Calu3 (cell line): Measurements from ENCODE around the gene RFLNA. TPM values are rescaled to one million over a fixed set of nuclear protein-coding genes. Genes with fewer than 3 reads are reported as not detected.

Experiments
- BruUV-seq: library from RNA; stranded (reverse); fragments of 400-500 nt; replicated peaks from 2 replicates; lab custom pipeline; 2021; lab: Mats Ljungman, UMichigan
- CTCF ChIA-PET: fragments of 300-600 bp; sonication (Branson Sonifier 250); formaldehyde crosslinking; loops from one replicate; lab custom pipeline; 2022; ENCODE audit warnings: antibody characterized with exemption; lab: Charles Lee
- DNase-seq: peaks from one replicate; pipeline ENCODE4 v3.0.0; 2022
- H3K27ac Mint-ChIP-seq: one replicate; pipeline ENCODE4 v1.8.0; 2022; ENCODE audit warnings: mixed read lengths; ENCODE audit not compliant: unreplicated experiment
- H3K27me3 Mint-ChIP-seq: one replicate; pipeline ENCODE4 v1.8.0; 2022; ENCODE audit warnings: mixed read lengths; ENCODE audit not compliant: unreplicated experiment
- H3K36me3 Mint-ChIP-seq: one replicate; pipeline ENCODE4 v1.8.0; 2022; ENCODE audit warnings: mild to moderate bottlenecking, moderate library complexity, mixed read lengths; ENCODE audit not compliant: insufficient read depth, unreplicated experiment
- H3K4me1 Mint-ChIP-seq: one replicate; pipeline ENCODE4 v1.8.0; 2022; ENCODE audit warnings: mild to moderate bottlenecking, low read depth, mixed read lengths; ENCODE audit not compliant: unreplicated experiment
- H3K4me3 Mint-ChIP-seq: one replicate; pipeline ENCODE4 v1.8.0; 2022; ENCODE audit warnings: mild to moderate bottlenecking, low read depth, moderate library complexity, mixed read lengths; ENCODE audit not compliant: unreplicated experiment
- H3K9me3 Mint-ChIP-seq: one replicate; pipeline ENCODE4 v1.8.0; 2022; ENCODE audit warnings: low read depth, mixed read lengths; ENCODE audit not compliant: unreplicated experiment
- CTCF ChIP-seq: fragments of 200-600 bp; IDR thresholded peaks from one replicate; pipeline ENCODE4 v1.8.0; 2022; ENCODE audit warnings: antibody characterized with exemption; ENCODE audit not compliant: unreplicated experiment
- intact Hi-C: fragments of 100-400 bp; cut with micrococcal nuclease; formaldehyde crosslinking; loops from one replicate; pipeline ENCODE4 v1.10.0; 2022; ENCODE audit not compliant: unreplicated experiment
- total RNA-seq: library from RNA; stranded (reverse); gene quantifications from 2 replicates; pipeline ENCODE4 v1.2.3, GENCODE V29; 2022

The RFLNA gene
- total RNA-seq, 1 experiment from 2014 or later, result not detected

GRCh38 chr12:124328636-124329035 is 33.7 kb downstream of the RFLNA start:
- H3K27ac Mint-ChIP-seq, result no peak overlapping the region
- H3K36me3 Mint-ChIP-seq, result peaks cover 67% of the 10 kb centered on the region
- intact Hi-C loops, result no loop called here

GRCh38 chr12:124332058-124332672 is 37.3 kb downstream of the RFLNA start:
- intact Hi-C loops, result no loop called here
- CTCF ChIA-PET, result interaction anchor here (0.5 kb wide), 1 partner anchor 565 kb away, joined by 4 read pairs; no protein-coding TSS in a partner anchor
- no peaks in the 10 kb centered on the region for H3K9me3 Mint-ChIP-seq
- H3K4me1 Mint-ChIP-seq, result no peaks in the 10 kb centered on the region
- TF ChIP-seq CTCF, result peak; percentile 45
- BruUV-seq, result no TSS peak
- H3K4me3 Mint-ChIP-seq, result no peak overlapping the region
- H3K36me3 Mint-ChIP-seq, result peaks cover 80% of the 10 kb centered on the region
- no peaks in the 10 kb centered on the region for H3K27me3 Mint-ChIP-seq
- DNase-seq, result peak; percentile 41
- no peak overlapping the region for H3K27ac Mint-ChIP-seq

More at GRCh38 chr12:124328636-124329035, 33.7 kb downstream of the RFLNA start:
- no peak for TF ChIP-seq CTCF
- H3K27me3 Mint-ChIP-seq, result no peaks in the 10 kb centered on the region
- BruUV-seq, result no TSS peak
- DNase-seq, result no peak
- CTCF ChIA-PET, result no interaction called here
- H3K4me1 Mint-ChIP-seq, result no peaks in the 10 kb centered on the region
- peaks cover 2% of the 10 kb centered on the region for H3K9me3 Mint-ChIP-seq
- no peak overlapping the region for H3K4me3 Mint-ChIP-seq

GRCh38 chr12:124332900-124333299 is 38.0 kb downstream of the RFLNA start:
- intact Hi-C loops, result no loop called here
- H3K27ac Mint-ChIP-seq, result no peak overlapping the region
- H3K4me1 Mint-ChIP-seq, result no peaks in the 10 kb centered on the region
- no peak for TF ChIP-seq CTCF
- DNase-seq, result no peak
- H3K4me3 Mint-ChIP-seq, result no peak overlapping the region
- CTCF ChIA-PET, result interaction anchor here (0.5 kb wide), 1 partner anchor 565 kb away, joined by 4 read pairs; no protein-coding TSS in a partner anchor
- no TSS peak for BruUV-seq
- no peaks in the 10 kb centered on the region for H3K27me3 Mint-ChIP-seq
- peaks cover 83% of the 10 kb centered on the region for H3K36me3 Mint-ChIP-seq
- H3K9me3 Mint-ChIP-seq, result no peaks in the 10 kb centered on the region

- TF ChIP-seq CTCF, result no peak
- CTCF ChIA-PET, result no interaction called here
- H3K27ac Mint-ChIP-seq, result no peak overlapping the region
- no peaks in the 10 kb centered on the region for H3K9me3 Mint-ChIP-seq
- no peak overlapping the region for H3K4me3 Mint-ChIP-seq
- no TSS peak for BruUV-seq
- no peak for DNase-seq
- no peaks in the 10 kb centered on the region for H3K4me1 Mint-ChIP-seq
- H3K36me3 Mint-ChIP-seq, result peaks cover 85% of the 10 kb centered on the region
- no peaks in the 10 kb centered on the region for H3K27me3 Mint-ChIP-seq
- intact Hi-C loops, result no loop called here
These were observed 38.8 kb downstream of the RFLNA start for GRCh38 chr12:124333724-124334123.
